Ureter (tissue), 1 donor: ENCODE results near the gene LPXN. TPM values are rescaled to one million over a fixed set of nuclear protein-coding genes. Genes with fewer than 3 reads are reported as not detected.

Experiments
- DNase-seq: peaks from one replicate; pipeline ENCODE4 v3.0.0-alpha.2; 2020; ENCODE audit warnings: low spot score
- total RNA-seq: library from RNA; stranded (reverse); gene quantifications from one replicate; pipeline ENCODE4 v1.2.4, GENCODE V29; 2023
- donor health status: DM: yes; HTN: yes; CAD: no.

Gene LPXN
- total RNA-seq, 1 donor from 2014 or later: 14.7 TPM

GRCh38 chr11:58524232-58525036, 51.2 kb downstream of the LPXN start:
- peak; percentile 70 for DNase-seq

GRCh38 chr11:58513747-58514367, 61.8 kb downstream of the LPXN start:
- no peak for DNase-seq

- no peak for DNase-seq
Observed at GRCh38 chr11:58511636-58512035, 64.0 kb downstream of the LPXN start.

GRCh38 chr11:58509748-58510147, 65.9 kb downstream of the LPXN start:
- DNase-seq: no peak

- DNase-seq: no peak
Observed at GRCh38 chr11:58508814-58509213, 66.8 kb downstream of the LPXN start.

- DNase-seq: no peak
Observed at GRCh38 chr11:58508005-58508404, 67.7 kb downstream of the LPXN start, which contains the start of gene OR5B21. Gene OR5B21, minus strand, starts transcription at chr11:58508105. Its CDS starts 0 bp downstream, at chr11:58508105.

- no peak for DNase-seq
Observed at GRCh38 chr11:58507355-58507754, 68.3 kb downstream of the LPXN start.

- no peak for DNase-seq
Observed at GRCh38 chr11:58506935-58507334, 68.7 kb downstream of the LPXN start.

- no peak for DNase-seq
Observed at GRCh38 chr11:58505849-58506248, 69.8 kb downstream of the LPXN start.

- no peak for DNase-seq
Observed at GRCh38 chr11:58504232-58504631, 71.4 kb downstream of the LPXN start.

- no peak for DNase-seq
Observed at GRCh38 chr11:58503361-58503856, 72.2 kb downstream of the LPXN start.

- DNase-seq: no peak
Observed at GRCh38 chr11:58502004-58502403, 73.7 kb downstream of the LPXN start.

- no peak for DNase-seq
Observed at GRCh38 chr11:58498464-58498863, 77.2 kb downstream of the LPXN start.

GRCh38 chr11:58497951-58498350, 77.7 kb downstream of the LPXN start:
- no peak for DNase-seq

GRCh38 chr11:58495906-58496305, 79.8 kb downstream of the LPXN start:
- no peak for DNase-seq

GRCh38 chr11:58494101-58494500, 81.6 kb downstream of the LPXN start:
- no peak for DNase-seq

GRCh38 chr11:58493676-58494075, 82.0 kb downstream of the LPXN start:
- DNase-seq: no peak

- DNase-seq: no peak
Observed at GRCh38 chr11:58490827-58491226, 84.8 kb downstream of the LPXN start.

- no peak for DNase-seq
Observed at GRCh38 chr11:58487170-58487569, 88.5 kb downstream of the LPXN start.

GRCh38 chr11:58485961-58486360, 89.7 kb downstream of the LPXN start:
- DNase-seq: no peak
